NCI-H2081 treated with DMSO at 0.1 percent for 48 hours (cell line): Measurements from ENCODE around the gene USP20.
"Not testable (repeated sequence)": the region's sequence is repeated elsewhere in the genome, so short reads cannot be mapped to it uniquely, and the experiment has no call there.

Experiments used
- DNase-seq: peaks from one replicate; lab custom pipeline; 2025; lab: John Stamatoyannopoulos, UW

Gene USP20

GRCh38 chr9:129890718-129891299, 55.6 kb downstream of the USP20 start:
- DNase-seq: not testable (repeated sequence)

- no peak for DNase-seq
These were observed 56.3 kb downstream of the USP20 start for GRCh38 chr9:129891569-129891968.

GRCh38 chr9:129894120-129894823, 59.0 kb downstream of the USP20 start:
- DNase-seq: no peak

- DNase-seq: no peak
These were observed 60.4 kb downstream of the USP20 start for GRCh38 chr9:129895376-129896268.

GRCh38 chr9:129897263-129897662, 62.0 kb downstream of the USP20 start:
- DNase-seq: no peak

- no peak for DNase-seq
These were observed 62.9 kb downstream of the USP20 start for GRCh38 chr9:129898185-129898584.

- DNase-seq: no peak
These were observed 64.4 kb downstream of the USP20 start for GRCh38 chr9:129899620-129900019.

GRCh38 chr9:129900263-129901027, 65.2 kb downstream of the USP20 start:
- DNase-seq: no peak

- no peak for DNase-seq
These were observed 66.9 kb downstream of the USP20 start for GRCh38 chr9:129901993-129902739.

GRCh38 chr9:129902740-129903134, 67.5 kb downstream of the USP20 start:
- DNase-seq: no peak

GRCh38 chr9:129904734-129905133, 69.5 kb downstream of the USP20 start:
- no peak for DNase-seq

GRCh38 chr9:129906298-129906697, 71.0 kb downstream of the USP20 start:
- no peak for DNase-seq

- no peak for DNase-seq
These were observed 71.9 kb downstream of the USP20 start for GRCh38 chr9:129907201-129907600.

GRCh38 chr9:129908906-129909305, 73.6 kb downstream of the USP20 start:
- DNase-seq: no peak

GRCh38 chr9:129909851-129910250, 74.6 kb downstream of the USP20 start:
- no peak for DNase-seq

- DNase-seq: no peak
These were observed 75.6 kb downstream of the USP20 start for GRCh38 chr9:129910628-129911567.

- no peak for DNase-seq
These were observed 78.8 kb downstream of the USP20 start for GRCh38 chr9:129914051-129914450.

GRCh38 chr9:129916707-129917106, 81.4 kb downstream of the USP20 start:
- DNase-seq: no peak

- no peak for DNase-seq
These were observed 83.2 kb downstream of the USP20 start for GRCh38 chr9:129918296-129918950.

GRCh38 chr9:129919277-129919676, 84.0 kb downstream of the USP20 start:
- no peak for DNase-seq
